ENCODE results near the gene TMEM125. TPM values are rescaled to one million over a fixed set of nuclear protein-coding genes. Genes with fewer than 3 reads are reported as not detected.

The TMEM125 gene
- polyA plus RNA-seq, 1 experiment: 0.17 TPM

GRCh38 chr1:43227143-43227764 is 42.5 kb upstream of the TMEM125 start:
- Histone ChIP-seq H3K36me3 (ENCODE audit: control insufficient read depth, insufficient read depth, low read length) (no peaks in the 10 kb centered on the region), H3K27me3 (ENCODE audit: control insufficient read depth, insufficient read depth, low read length) (no peaks in the 10 kb centered on the region), H3K4me3 (ENCODE audit: low read depth, low read length) (no peak overlapping the region)
- no peak for DNase-seq (ENCODE audit: low read depth)
- peak; percentile 91 for TF ChIP-seq CTCF (IDR thresholded peaks at IDR 0.05; ENCODE audit: insufficient read depth, low read depth, low read length)
- POLR2A ChIA-PET: interaction anchor here (0.6 kb wide), 1 partner anchor 141 kb away, joined by 3 read pairs; no protein-coding TSS in a partner anchor
- CTCF ChIA-PET: interaction anchor here (0.5 to 1.9 kb wide), 33 partner anchors 9 to 708 kb away, joined by 3 to 17 read pairs (median 3); partner anchors contain the start of genes CDC20 and KDM4A

- POLR2A ChIA-PET: interaction anchor here (0.6 kb wide), 1 partner anchor 23 kb away, joined by 3 read pairs; no protein-coding TSS in a partner anchor
- no peak for DNase-seq (ENCODE audit: low read depth)
Measured at GRCh38 chr1:43229826-43230780, 39.7 kb upstream of the TMEM125 start.

GRCh38 chr1:43232074-43232473 is 37.7 kb upstream of the TMEM125 start:
- no peak overlapping the region for H3K4me3 ChIP-seq (ENCODE audit: low read depth, low read length)
- no peaks in the 10 kb centered on the region for H3K27me3 ChIP-seq (ENCODE audit: control insufficient read depth, insufficient read depth, low read length)
- H3K36me3 ChIP-seq (ENCODE audit: control insufficient read depth, insufficient read depth, low read length): no peaks in the 10 kb centered on the region
- ChIA-PET POLR2A (interaction anchor here (0.7 to 1.3 kb wide), 3 partner anchors 25 to 418 kb away, joined by 3 to 6 read pairs (median 5); partner anchors contain the start of gene KDM4A), CTCF (interaction anchor here (0.8 to 3.5 kb wide), 6 partner anchors 18 to 319 kb away, joined by 3 to 13 read pairs (median 4); partner anchors contain the start of gene CDC20)
- no peak for TF ChIP-seq CTCF (IDR thresholded peaks at IDR 0.05; ENCODE audit: insufficient read depth, low read depth, low read length)
- DNase-seq (ENCODE audit: low read depth): peak; percentile 28

More at GRCh38 chr1:43229826-43230780, 39.7 kb upstream of the TMEM125 start:
- TF ChIP-seq CTCF (IDR thresholded peaks at IDR 0.05; ENCODE audit: insufficient read depth, low read depth, low read length): no peak
- H3K27me3 ChIP-seq (ENCODE audit: control insufficient read depth, insufficient read depth, low read length): no peaks in the 10 kb centered on the region
- no peaks in the 10 kb centered on the region for H3K36me3 ChIP-seq (ENCODE audit: control insufficient read depth, insufficient read depth, low read length)
- CTCF ChIA-PET: interaction anchor here (0.6 to 3.5 kb wide), 4 partner anchors 11 to 322 kb away, joined by 3 to 13 read pairs (median 6); partner anchors contain the start of gene CDC20
- H3K4me3 ChIP-seq (ENCODE audit: low read depth, low read length): no peak overlapping the region

- DNase-seq (ENCODE audit: low read depth): no peak
- ChIA-PET CTCF (interaction anchor here (0.8 to 3.5 kb wide), 5 partner anchors 18 to 319 kb away, joined by 3 to 13 read pairs (median 4); partner anchors contain the start of gene CDC20), POLR2A (interaction anchor here (0.7 to 1.3 kb wide), 2 partner anchors 26 to 418 kb away, joined by 3 to 5 read pairs; partner anchors contain the start of gene KDM4A)
- Histone ChIP-seq H3K27me3 (ENCODE audit: control insufficient read depth, insufficient read depth, low read length) (no peaks in the 10 kb centered on the region), H3K4me3 (ENCODE audit: low read depth, low read length) (no peak overlapping the region), H3K36me3 (ENCODE audit: control insufficient read depth, insufficient read depth, low read length) (no peaks in the 10 kb centered on the region)
- TF ChIP-seq CTCF (IDR thresholded peaks at IDR 0.05; ENCODE audit: insufficient read depth, low read depth, low read length): no peak
Measured at GRCh38 chr1:43232482-43232881, 37.3 kb upstream of the TMEM125 start.

Data from BJ (cell line).